CD4-positive, alpha-beta T cell (primary cell): ENCODE data around the gene PPDPF. TPM values are rescaled to one million over a fixed set of nuclear protein-coding genes. Genes with fewer than 3 reads are reported as not detected.

Experiments
- ATAC-seq: fragments of 200-7000 bp; cut with Tn5 transposase; one replicate; pipeline ENCODE4 v1.10.0; 2022; ENCODE audit warnings: mild to moderate bottlenecking; ENCODE audit not compliant: poor library complexity
- CTCF ChIA-PET: fragments of 350-600 bp; sonication (Branson Sonifier 250); formaldehyde crosslinking; loops from one replicate; lab custom pipeline; 2021; ENCODE audit warnings: antibody characterized with exemption, inconsistent platforms; lab: Charles Lee
- POLR2A ChIA-PET: fragments of 350-600 bp; sonication (Branson Sonifier 250); formaldehyde crosslinking; loops from one replicate; lab custom pipeline; 2021; ENCODE audit warnings: antibody characterized with exemption, inconsistent platforms; lab: Charles Lee
- DNase-seq, 14 experiments: peaks; one replicate each; pipeline ENCODE4 v3.0.0-alpha.2; 2013 to 2020; ENCODE audit warnings: mixed read lengths in 2 of 14
- H3K27ac ChIP-seq, 2 donors: one replicate each; pipeline versions ENCODE4 v1.5.1 to v1.7.0; 2013; ENCODE audit warnings: low read length in 2 of 2, low read depth in 1 of 2, mild to moderate bottlenecking in 1 of 2
- H3K27me3 ChIP-seq, 2 experiments: 1 replicate in 1 of 2; 2 replicates in 1 of 2; pipeline versions ENCODE4 v1.6.1 to v1.7.0; 2013; ENCODE audit warnings: low read length in 2 of 2, control low read depth in 1 of 2, mild to moderate bottlenecking in 1 of 2, moderate library complexity in 1 of 2; ENCODE audit not compliant: insufficient read depth in 2 of 2, control insufficient read depth in 1 of 2
- H3K36me3 ChIP-seq: one replicate; pipeline ENCODE4 v1.6.1; 2013; ENCODE audit warnings: low read length, control low read depth; ENCODE audit not compliant: insufficient read depth
- H3K4me1 ChIP-seq: one replicate; pipeline ENCODE4 v1.6.1; 2013; ENCODE audit warnings: low read length, control low read depth; ENCODE audit not compliant: insufficient read depth
- H3K4me3 ChIP-seq: one replicate; pipeline ENCODE4 v1.5.1; 2013; ENCODE audit warnings: mild to moderate bottlenecking, low read length, moderate library complexity
- H3K9me3 ChIP-seq, 2 experiments: 1 replicate in 1 of 2; 2 replicates in 1 of 2; pipeline versions ENCODE4 v1.6.1 to v1.7.0; 2013; ENCODE audit warnings: low read length in 2 of 2, mild to moderate bottlenecking in 2 of 2, control low read depth in 1 of 2, moderate library complexity in 1 of 2; ENCODE audit not compliant: control insufficient read depth in 1 of 2, insufficient read depth in 1 of 2
- H3K27ac Mint-ChIP-seq: one replicate; pipeline ENCODE4 v1.8.0; 2020; ENCODE audit warnings: mixed read lengths
- H3K27me3 Mint-ChIP-seq: one replicate; pipeline ENCODE4 v1.8.0; 2021; ENCODE audit warnings: mixed read lengths
- H3K36me3 Mint-ChIP-seq: one replicate; pipeline ENCODE4 v1.8.0; 2021; ENCODE audit warnings: low read depth, mixed read lengths
- H3K4me1 Mint-ChIP-seq: one replicate; pipeline ENCODE4 v1.8.0; 2021; ENCODE audit warnings: low read depth, mixed read lengths
- H3K4me3 Mint-ChIP-seq: one replicate; pipeline ENCODE4 v1.8.0; 2020; ENCODE audit warnings: mild to moderate bottlenecking, mixed read lengths
- H3K9me3 Mint-ChIP-seq: one replicate; pipeline ENCODE4 v1.8.0; 2020; ENCODE audit warnings: mixed read lengths
- CTCF ChIP-seq: fragments of 200-600 bp; IDR thresholded peaks from one replicate; pipeline ENCODE4 v1.8.0; 2022; ENCODE audit warnings: antibody characterized with exemption, mild to moderate bottlenecking
- intact Hi-C, 2 experiments: fragments of 100-400 bp; cut with DNase I in 1 of 2; cut with micrococcal nuclease in 1 of 2; formaldehyde crosslinking; loops; one replicate each; pipeline versions ENCODE4 v1.15.1 to v1.9.0; 2023 to 2025; cut with DNase I, micrococcal nuclease
- total RNA-seq, 174 experiments: library from RNA in 2 of 174; stranded (reverse) in 2 of 174; gene quantifications; one replicate each; pipeline ENCODE4 v1.2.3 and lab custom pipeline; 2021 to 2026

The PPDPF gene
- total RNA-seq, 2 experiments from 2014 or later: 249 to 251 TPM

GRCh38 chr20:63553251-63553932 lies 32.8 kb downstream of the PPDPF start:
- Histone ChIP-seq H3K4me3 (peak overlapping the region; percentile 68), H3K9me3 (peaks cover 0 to 3% of the 10 kb centered on the region in 2 experiments), H3K4me1 (peaks cover 39% of the 10 kb centered on the region), H3K27ac (peak overlapping the region; percentile 73 to 82), H3K36me3 (no peaks in the 10 kb centered on the region), H3K27me3 (peaks cover 3 to 4% of the 10 kb centered on the region in 2 experiments)
- intact Hi-C loops: loop anchor here (1.0 to 2.0 kb wide), 3 partner anchors 15 to 33 kb away; partner anchors contain the start of gene PPDPF (in 1 of the 2)
- no peaks in the 10 kb centered on the region for H3K36me3 Mint-ChIP-seq
- H3K4me1 Mint-ChIP-seq: peaks cover 18% of the 10 kb centered on the region
- peak overlapping the region; percentile 90 for H3K4me3 Mint-ChIP-seq
- ChIA-PET POLR2A (interaction anchor here (0.8 to 2.0 kb wide), 12 partner anchors 12 to 702 kb away, joined by 3 to 21 read pairs (median 4); partner anchors contain the start of genes GMEB2, HELZ2, PCMTD2 and PPDPF), CTCF (interaction anchor here (0.8 to 1.4 kb wide), 3 partner anchors 16 to 89 kb away, joined by 4 to 7 read pairs (median 5); no protein-coding TSS in a partner anchor)
- no peak for TF ChIP-seq CTCF
- H3K27me3 Mint-ChIP-seq: no peaks in the 10 kb centered on the region
- DNase-seq (peak; percentile 74 to 96 (median 90)), ATAC-seq (peak; percentile 83)
- H3K9me3 Mint-ChIP-seq: no peaks in the 10 kb centered on the region
- H3K27ac Mint-ChIP-seq: peak overlapping the region; percentile 91

- no peaks in the 10 kb centered on the region for H3K27me3 ChIP-seq
- peak in 7 of 14 experiments; percentile 12 to 62 (median 43) for DNase-seq
- H3K36me3 ChIP-seq: no peaks in the 10 kb centered on the region
- intact Hi-C loops: loop anchor here (1.0 to 2.0 kb wide), 4 partner anchors 15 to 311 kb away; partner anchors contain the start of genes PPDPF (in 1 of the 2) and TPD52L2 (in 1 of the 2)
- TF ChIP-seq CTCF: no peak
- H3K4me3 ChIP-seq: peak within 1 kb of the TSS; percentile 68
- peaks cover 0 to 3% of the 10 kb centered on the region in 2 experiments for H3K9me3 ChIP-seq
- H3K27ac ChIP-seq: peak within 1 kb of the TSS; percentile 73 to 82
- Mint-ChIP-seq H3K9me3 (no peaks in the 10 kb centered on the region), H3K4me3 (peak within 1 kb of the TSS; percentile 90), H3K36me3 (peaks cover 2% of the 10 kb centered on the region), H3K27me3 (no peaks in the 10 kb centered on the region), H3K4me1 (peaks cover 18% of the 10 kb centered on the region), H3K27ac (peak within 1 kb of the TSS; percentile 91)
- CTCF ChIA-PET: no interaction called here
- H3K4me1 ChIP-seq: peaks cover 35% of the 10 kb centered on the region
- no peak for ATAC-seq
- POLR2A ChIA-PET: interaction anchor here (0.9 to 2.6 kb wide), 5 partner anchors 14 to 143 kb away, joined by 3 to 21 read pairs (median 4); partner anchors contain the start of gene GMEB2
These were observed 33.3 kb downstream of the PPDPF start, which contains the start of gene FNDC11 for GRCh38 chr20:63553933-63554290. Gene FNDC11, plus strand, starts transcription at chr20:63554159. Its CDS starts 1,505 bp downstream, at chr20:63555664.

GRCh38 chr20:63554361-63555278 lies 34.1 kb downstream of the PPDPF start:
- ATAC-seq (no peak), DNase-seq (peak in 3 of 14 experiments; percentile 25 to 54 (median 43))
- H3K27me3 Mint-ChIP-seq: no peaks in the 10 kb centered on the region
- Histone ChIP-seq H3K36me3 (no peaks in the 10 kb centered on the region), H3K4me1 (peaks cover 31% of the 10 kb centered on the region), H3K27me3 (no peaks in the 10 kb centered on the region), H3K9me3 (peaks cover 0 to 3% of the 10 kb centered on the region in 2 experiments), H3K27ac (no peak overlapping the region), H3K4me3 (peak overlapping the region; percentile 68)
- H3K9me3 Mint-ChIP-seq: no peaks in the 10 kb centered on the region
- H3K36me3 Mint-ChIP-seq: peaks cover 6% of the 10 kb centered on the region
- ChIA-PET POLR2A (interaction anchor here (0.9 to 2.6 kb wide), 6 partner anchors 13 to 182 kb away, joined by 3 to 16 read pairs (median 4); partner anchors contain the start of genes GMEB2, LIME1 and PTK6), CTCF (interaction anchor here (0.9 kb wide), 1 partner anchor 17 kb away, joined by 3 read pairs; no protein-coding TSS in a partner anchor)
- intact Hi-C loops: loop anchor here in 1 of 2 experiments (1.0 kb wide), 1 partner anchor 311 kb away; the partner anchor contains the start of gene TPD52L2
- H3K4me3 Mint-ChIP-seq: peak overlapping the region; percentile 84
- TF ChIP-seq CTCF: no peak
- peaks cover 18% of the 10 kb centered on the region for H3K4me1 Mint-ChIP-seq
- peak overlapping the region; percentile 53 for H3K27ac Mint-ChIP-seq
